Muscle of leg (tissue), 11 donors: Measurements from ENCODE around the gene IL4R. TPM values are rescaled to one million over a fixed set of nuclear protein-coding genes. Genes with fewer than 3 reads are reported as not detected.
"Not testable (repeated sequence)": the region's sequence is repeated elsewhere in the genome, so short reads cannot be mapped to it uniquely, and the experiment has no call there.

Experiments
- DNase-seq: peaks from one replicate; pipeline ENCODE4 v3.0.0; 2013
- H3K27ac ChIP-seq: one replicate; pipeline ENCODE4 v1.5.1; 2013; ENCODE audit warnings: mild to moderate bottlenecking, low read length, control low read depth
- H3K27me3 ChIP-seq: one replicate; pipeline ENCODE4 v1.6.1; 2013; ENCODE audit warnings: low read length; ENCODE audit not compliant: control insufficient read depth, insufficient read depth
- H3K36me3 ChIP-seq: one replicate; pipeline ENCODE4 v1.6.1; 2013; ENCODE audit warnings: low read length; ENCODE audit not compliant: control insufficient read depth, insufficient read depth
- H3K4me1 ChIP-seq: one replicate; pipeline ENCODE4 v1.6.1; 2013; ENCODE audit warnings: low read length; ENCODE audit not compliant: control insufficient read depth, insufficient read depth
- H3K4me3 ChIP-seq: one replicate; pipeline ENCODE4 v1.5.1; 2013; ENCODE audit warnings: low read length, control low read depth
- H3K9me3 ChIP-seq: replicated peaks from 2 replicates; pipeline ENCODE4 v1.6.1; 2013; ENCODE audit warnings: low read depth, low read length; ENCODE audit not compliant: control insufficient read depth
- WGBS: methylation state at CpG from one replicate; pipeline ENCODE4 v1.1.5; 2013; ENCODE audit warnings: missing lambda C conversion rate; ENCODE audit not compliant: insufficient coverage; 5-methylcytosine and 5-hydroxymethylcytosine counted together
- polyA plus RNA-seq, 8 donors: library from polyadenylated mRNA; unstranded; fragments of 120-200 nt; gene quantifications; one replicate each; pipeline versions ENCODE4 v1.2.1 to v1.2.3, GENCODE V29; 2013; ENCODE audit warnings: inconsistent platforms in 1 of 8, low replicate concordance in 1 of 8; ENCODE audit not compliant: insufficient read length in 8 of 8, insufficient read depth in 1 of 8
- total RNA-seq: library from RNA; stranded (reverse); fragments of 120-200 nt; gene quantifications from one replicate; pipeline ENCODE4 v1.2.4, GENCODE V29; 2013

Gene IL4R
- total and polyA plus RNA-seq, 9 donors = 9.8 to 16.4 (median 14.8) TPM

DNA sequence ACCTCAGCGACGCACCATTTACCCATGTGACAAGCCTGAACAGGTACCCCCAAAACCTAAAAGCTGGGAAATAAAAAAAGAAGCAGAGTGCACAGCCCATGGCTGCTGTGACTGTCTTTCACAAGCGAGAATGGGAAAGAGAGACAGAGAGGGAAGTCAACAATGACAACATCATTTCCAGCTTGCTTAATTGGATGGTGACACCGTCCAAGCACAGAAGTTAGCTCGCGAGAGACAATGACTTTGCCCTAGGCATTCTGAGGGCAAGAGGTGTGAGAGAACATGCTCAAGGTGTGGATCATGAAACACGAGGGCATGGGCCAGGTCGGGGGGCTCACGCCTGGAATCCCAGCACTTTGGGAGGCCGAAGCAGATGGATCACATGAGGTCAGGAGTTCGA, 25.9 kb upstream of the IL4R start:
- H3K27ac ChIP-seq = no peak overlapping the region
- H3K36me3 ChIP-seq = no peaks in the 10 kb centered on the region
- H3K4me1 ChIP-seq = no peaks in the 10 kb centered on the region
- WGBS = 91% methylated on average over 5 of the region's 11 CpGs
- H3K9me3 ChIP-seq = no peaks in the 10 kb centered on the region
- no peak for DNase-seq
- H3K4me3 ChIP-seq = no peak overlapping the region
- H3K27me3 ChIP-seq = no peaks in the 10 kb centered on the region

DNA sequence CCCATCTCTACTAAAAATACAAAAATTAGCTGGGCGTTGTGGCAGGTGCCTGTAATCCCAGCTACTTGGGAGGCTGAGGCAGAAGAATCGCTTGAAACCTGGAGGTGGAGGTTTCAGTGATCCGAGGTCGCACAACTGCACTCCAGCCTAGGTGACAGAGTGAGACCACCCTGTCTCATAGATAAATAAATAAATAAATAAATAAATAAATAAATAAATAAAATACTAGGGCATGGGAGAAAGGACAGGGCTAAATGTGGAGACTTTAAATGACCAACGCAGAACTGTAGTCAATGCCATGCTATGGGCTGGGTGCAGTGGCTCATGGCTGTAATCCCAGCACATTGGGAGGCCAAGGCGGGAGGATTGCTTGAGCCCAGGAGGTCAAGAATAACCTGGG, 25.5 kb upstream of the IL4R start:
- H3K27ac ChIP-seq = not testable (repeated sequence)

DNA sequence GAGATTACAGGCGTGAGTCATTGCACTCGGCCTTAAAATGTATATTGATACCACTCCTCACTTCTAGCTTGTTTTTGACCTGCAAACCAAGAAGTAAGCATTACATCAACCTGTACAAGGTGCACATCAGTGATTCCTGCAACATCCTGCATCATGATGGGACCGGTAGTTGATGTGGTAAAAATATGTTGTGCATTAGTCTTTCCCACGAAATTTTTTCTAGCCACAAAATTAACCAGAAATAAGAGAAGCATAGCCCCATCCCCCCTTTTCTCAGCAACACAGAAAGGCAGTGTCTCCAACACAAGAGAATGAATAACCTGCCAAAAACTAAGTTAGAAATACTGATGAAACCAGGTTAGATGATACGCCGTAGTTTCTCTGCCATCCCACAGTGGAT, 24.1 kb upstream of the IL4R start:
- no peak overlapping the region for H3K27ac ChIP-seq
- 79% methylated on average over 4 of the region's 6 CpGs for WGBS
- H3K36me3 ChIP-seq = no peaks in the 10 kb centered on the region
- no peaks in the 10 kb centered on the region for H3K9me3 ChIP-seq
- H3K4me1 ChIP-seq = no peaks in the 10 kb centered on the region
- H3K4me3 ChIP-seq = no peak overlapping the region
- DNase-seq = no peak
- H3K27me3 ChIP-seq = no peaks in the 10 kb centered on the region

More for the DNA sequence above, 25.5 kb upstream of the IL4R start:
- not testable (repeated sequence) for H3K27me3 ChIP-seq, H3K9me3 ChIP-seq, DNase-seq, H3K36me3 ChIP-seq, H3K4me1 ChIP-seq, H3K4me3 ChIP-seq
- 100% methylated on average over 1 of the region's 6 CpGs for WGBS

DNA sequence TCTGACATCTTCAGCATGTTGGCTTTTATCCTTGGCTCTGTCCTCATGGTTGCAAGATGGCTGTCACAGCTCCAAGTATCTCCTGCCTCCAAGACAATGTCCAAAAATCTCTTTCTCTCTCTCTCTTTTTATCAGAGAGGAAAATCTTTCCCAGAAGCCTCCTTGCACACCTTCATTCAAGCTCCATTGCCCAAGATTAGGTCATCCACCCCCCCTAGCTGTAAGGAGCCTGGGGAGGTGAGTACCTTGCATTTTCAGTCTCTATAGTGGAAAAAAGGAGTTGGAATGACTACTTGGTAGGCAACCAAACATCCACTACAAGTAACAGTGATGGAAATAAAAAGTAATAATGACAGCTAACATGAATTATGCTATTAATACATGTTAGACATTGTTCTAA, 23.2 kb upstream of the IL4R start:
- peak; percentile 45 for DNase-seq
- Histone ChIP-seq H3K27me3 (no peaks in the 10 kb centered on the region), H3K36me3 (no peaks in the 10 kb centered on the region), H3K9me3 (no peaks in the 10 kb centered on the region), H3K4me3 (no peak overlapping the region), H3K4me1 (no peaks in the 10 kb centered on the region), H3K27ac (no peak overlapping the region)

DNA sequence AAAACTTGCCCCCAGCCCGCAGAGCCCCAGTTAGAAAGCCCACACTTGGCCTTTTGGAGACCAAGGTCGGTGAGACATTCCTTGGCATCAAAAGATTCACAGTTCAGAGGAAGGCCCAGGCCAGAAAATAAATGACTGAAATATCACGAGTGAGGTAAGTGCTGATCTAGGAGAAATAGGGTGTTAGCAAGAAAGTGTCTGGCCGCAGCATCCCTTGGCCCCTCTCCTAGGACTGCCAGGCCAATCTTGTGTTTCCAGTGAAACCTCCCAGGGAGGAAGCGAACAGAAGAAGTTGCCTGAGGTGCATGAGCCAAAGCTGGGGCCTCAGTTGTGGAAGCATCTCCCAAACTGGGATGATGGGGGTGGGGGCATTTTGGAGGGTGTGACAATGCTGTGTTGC, 22.7 kb upstream of the IL4R start:
- WGBS = 67% methylated on average over 4 of the region's 5 CpGs
- no peaks in the 10 kb centered on the region for H3K9me3 ChIP-seq
- H3K36me3 ChIP-seq = no peaks in the 10 kb centered on the region
- no peaks in the 10 kb centered on the region for H3K27me3 ChIP-seq
- H3K4me3 ChIP-seq = no peak overlapping the region
- H3K4me1 ChIP-seq = no peaks in the 10 kb centered on the region
- DNase-seq = peak; percentile 60
- H3K27ac ChIP-seq = no peak overlapping the region

DNA sequence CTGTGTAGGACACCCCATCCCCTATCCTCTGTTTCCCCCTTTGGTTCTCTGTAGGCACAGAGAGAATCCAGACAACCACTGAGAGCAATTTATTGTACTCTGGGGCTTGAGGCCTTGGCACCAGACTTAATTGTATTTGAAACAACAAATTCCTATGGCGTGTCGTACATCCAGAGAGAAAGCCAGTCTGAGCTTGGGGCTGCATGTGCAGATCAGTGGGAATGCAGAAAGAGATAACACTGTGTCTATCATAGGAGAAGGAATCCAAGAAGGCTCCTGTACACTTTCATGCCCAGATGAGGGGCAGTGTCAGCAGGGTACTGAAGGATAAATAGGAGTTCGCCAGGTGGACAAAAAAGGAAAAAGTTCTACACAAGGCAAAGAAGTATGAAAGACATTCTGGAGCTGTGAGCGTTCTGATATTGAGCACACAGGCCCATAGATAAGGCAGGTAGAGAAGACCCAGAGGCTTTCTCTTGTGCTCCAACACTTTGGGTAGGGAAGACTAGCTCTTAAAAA, 22.0 kb upstream of the IL4R start:
- H3K27me3 ChIP-seq = no peaks in the 10 kb centered on the region
- H3K4me3 ChIP-seq = no peak overlapping the region
- 97% methylated on average over 3 of the region's 4 CpGs for WGBS
- no peak overlapping the region for H3K27ac ChIP-seq
- no peaks in the 10 kb centered on the region for H3K9me3 ChIP-seq
- H3K36me3 ChIP-seq = no peaks in the 10 kb centered on the region
- DNase-seq = no peak
- H3K4me1 ChIP-seq = no peaks in the 10 kb centered on the region

DNA sequence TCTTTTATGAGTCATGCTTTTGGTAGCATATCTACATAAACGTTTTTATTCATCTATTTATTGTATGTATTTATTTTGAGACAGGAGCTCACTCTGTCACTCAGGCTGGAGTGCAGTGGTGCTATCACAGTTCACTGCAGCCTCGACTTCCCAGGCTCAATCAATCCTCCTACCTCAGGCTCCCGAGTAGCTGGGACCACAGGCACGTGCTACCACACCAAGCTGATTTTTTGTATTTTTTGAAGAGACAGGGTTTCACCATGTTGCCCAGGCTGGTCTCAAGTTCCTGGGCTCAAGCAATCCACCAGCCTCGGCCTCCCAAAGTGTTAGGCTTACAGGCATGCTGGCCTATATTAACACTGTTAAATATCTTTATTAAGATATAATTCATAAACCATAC, 20.4 kb upstream of the IL4R start:
- no peaks in the 10 kb centered on the region for H3K36me3 ChIP-seq
- H3K4me1 ChIP-seq = no peaks in the 10 kb centered on the region
- no peak for DNase-seq
- H3K4me3 ChIP-seq = no peak overlapping the region
- WGBS = no CpG with 5 or more reads among the region's 5 CpGs
- no peaks in the 10 kb centered on the region for H3K9me3 ChIP-seq
- H3K27me3 ChIP-seq = no peaks in the 10 kb centered on the region
- no peak overlapping the region for H3K27ac ChIP-seq

DNA sequence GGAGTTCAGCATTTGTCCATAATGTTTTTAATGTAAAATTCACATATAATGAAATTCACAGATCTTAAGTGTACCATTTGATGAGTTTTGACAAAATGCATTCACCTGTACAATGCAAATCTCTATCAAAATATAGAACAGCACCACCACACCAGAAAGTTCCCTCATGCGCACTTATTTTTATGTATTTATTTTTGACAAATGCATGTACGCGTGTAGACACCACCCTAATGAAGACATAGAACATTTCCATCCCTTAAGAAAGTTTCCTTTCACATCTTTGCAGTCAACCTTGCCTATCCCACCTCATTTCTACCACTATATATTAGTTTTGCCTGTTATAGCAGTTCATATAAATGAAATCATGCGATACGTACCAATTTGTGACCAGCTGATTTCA, 15.6 kb upstream of the IL4R start:
- Histone ChIP-seq H3K27me3 (no peaks in the 10 kb centered on the region), H3K36me3 (no peaks in the 10 kb centered on the region), H3K4me3 (no peak overlapping the region), H3K9me3 (no peaks in the 10 kb centered on the region), H3K27ac (no peak overlapping the region), H3K4me1 (no peaks in the 10 kb centered on the region)
- DNase-seq = no peak
- WGBS = no CpG with 5 or more reads among the region's 5 CpGs

DNA sequence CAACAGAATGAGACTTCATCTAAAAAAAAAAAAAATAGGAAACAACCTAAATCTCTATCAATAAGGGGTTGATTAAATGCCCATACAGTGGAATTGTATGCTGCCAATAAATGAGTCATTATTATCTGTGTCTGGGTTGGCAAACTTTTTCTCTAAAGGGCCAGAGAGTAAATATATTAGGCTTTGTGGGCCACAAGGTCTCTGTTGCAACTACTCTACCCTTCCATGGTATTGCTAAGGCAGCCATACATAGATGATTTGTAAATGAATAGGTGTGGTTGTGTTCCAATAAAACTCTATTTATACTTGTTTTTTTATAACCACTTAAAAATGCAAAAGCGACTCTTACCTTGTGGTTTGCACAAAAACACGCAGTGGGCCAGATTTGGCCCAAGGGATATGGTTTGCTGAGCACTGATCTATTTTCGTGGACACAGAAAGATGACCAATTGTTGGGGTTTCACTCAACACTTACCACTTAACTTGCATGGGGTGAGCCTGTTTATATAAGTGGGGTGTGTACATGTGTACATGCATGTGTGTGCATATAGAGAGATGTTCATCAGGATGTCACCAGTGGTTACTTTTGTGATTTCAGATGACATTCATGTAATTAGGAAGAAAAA, 12.4 kb upstream of the IL4R start:
- no peak for DNase-seq
- Histone ChIP-seq H3K4me1 (peaks cover 4% of the 10 kb centered on the region), H3K27ac (no peak overlapping the region), H3K9me3 (no peaks in the 10 kb centered on the region), H3K27me3 (no peaks in the 10 kb centered on the region), H3K4me3 (no peak overlapping the region), H3K36me3 (no peaks in the 10 kb centered on the region)
- 60% methylated on average over 1 of the region's 3 CpGs for WGBS

DNA sequence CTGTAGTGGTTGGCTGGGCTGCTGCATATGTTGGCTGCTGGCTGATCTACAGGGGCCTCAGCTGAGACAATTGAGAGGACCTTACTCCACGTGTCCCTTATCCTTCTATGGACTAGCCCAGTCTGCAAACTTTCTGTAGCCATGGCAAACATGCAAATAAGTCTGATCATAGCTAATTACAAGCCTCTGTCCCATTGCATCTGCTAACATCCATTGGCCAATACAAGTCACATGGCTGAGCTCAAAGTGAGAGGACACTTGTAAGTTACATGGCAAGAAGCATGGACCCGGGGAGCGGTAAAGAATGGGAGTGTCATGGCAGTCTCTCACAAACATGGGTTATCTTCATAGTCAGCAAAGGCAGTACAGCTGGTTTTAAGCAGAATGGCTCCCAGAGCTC, 11.6 kb upstream of the IL4R start:
- Histone ChIP-seq H3K9me3 (no peaks in the 10 kb centered on the region), H3K27me3 (no peaks in the 10 kb centered on the region), H3K36me3 (no peaks in the 10 kb centered on the region), H3K4me1 (peaks cover 4% of the 10 kb centered on the region), H3K27ac (no peak overlapping the region), H3K4me3 (no peak overlapping the region)
- no peak for DNase-seq
- WGBS = 70% methylated on average over 3 of the region's 3 CpGs
